Peyer's patch (tissue), 4 donors: ENCODE data around the gene HOXA11.

Source experiments
- CTCF ChIP-seq, 6 experiments: fragments of 450-650 bp in 4 of 6; fragments of 200-600 bp in 2 of 6; sonication (generic) in 1 of 6; IDR thresholded peaks; one replicate each; pipeline ENCODE4 v1.5.1; 2017 to 2019; ENCODE audit warnings: antibody characterized with exemption in 6 of 6, mild to moderate bottlenecking in 3 of 6, moderate library complexity in 1 of 6
- POLR2A ChIP-seq, 2 donors: fragments of 450-650 bp; IDR thresholded peaks; one replicate each; pipeline ENCODE4 v1.5.1; 2017; ENCODE audit warnings: antibody characterized with exemption in 2 of 2, mild to moderate bottlenecking in 2 of 2, moderate library complexity in 2 of 2

DNA sequence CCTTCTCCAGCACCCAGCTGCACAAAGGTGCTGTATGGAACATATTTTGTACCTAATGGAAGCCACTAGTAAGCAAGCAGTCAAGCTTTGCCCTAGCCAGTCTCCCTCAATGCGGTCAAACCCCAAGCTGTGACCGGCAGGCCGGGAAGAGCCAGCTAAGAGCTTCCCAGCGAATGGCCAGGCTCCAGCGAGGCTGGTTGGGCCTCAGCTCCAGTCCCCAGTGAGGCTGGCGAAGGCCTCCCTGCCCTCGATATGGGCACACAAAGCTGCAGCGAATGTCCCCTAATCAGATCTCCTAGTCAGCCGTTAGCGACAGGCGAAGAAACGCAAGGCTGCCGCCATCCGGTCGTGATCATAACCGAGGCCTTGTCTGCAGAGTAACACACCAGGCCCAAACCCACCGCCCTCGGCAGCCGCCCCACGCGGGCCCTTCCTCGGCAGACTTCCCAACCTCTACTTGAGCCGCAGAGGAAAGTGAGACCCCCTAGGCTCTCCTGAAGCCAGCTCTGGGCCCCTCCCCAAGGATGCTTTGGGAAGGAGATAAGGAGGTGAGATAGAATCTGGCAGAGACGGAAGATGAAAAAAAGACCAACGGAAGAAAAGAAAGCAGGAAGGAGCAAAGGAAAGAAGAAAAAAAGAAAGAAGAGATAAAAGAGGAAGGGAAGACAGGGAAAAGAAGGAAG is 16.6 kb downstream of the HOXA11 start:
- TF ChIP-seq CTCF (IDR thresholded peaks at IDR 0.05) (no peak), POLR2A (IDR thresholded peaks at IDR 0.05) (peak in 1 of 2 donors; percentile 14)
